Endothelial cell of umbilical vein (primary cell): ENCODE measurements around the gene RCAN3. TPM values are rescaled to one million over a fixed set of nuclear protein-coding genes. Genes with fewer than 3 reads are reported as not detected.

Experiments used
- BruUV-seq: library from RNA; stranded (reverse); fragments of 400-500 nt; replicated peaks from 2 replicates; lab custom pipeline; 2021; lab: Mats Ljungman, UMichigan
- CTCF ChIA-PET: fragments of 300-600, 350-600 bp; sonication (Branson Sonifier 250); formaldehyde crosslinking; loops from one replicate; lab custom pipeline; 2021; ENCODE audit warnings: antibody characterized with exemption, inconsistent platforms; lab: Charles Lee
- POLR2A ChIA-PET: fragments of 300-600, 350-600 bp; sonication (Branson Sonifier 250); formaldehyde crosslinking; loops from one replicate; lab custom pipeline; 2021; ENCODE audit warnings: antibody characterized with exemption, inconsistent platforms; lab: Charles Lee
- DNase-seq: peaks from one replicate; pipeline ENCODE4 v3.0.0-alpha.2; 2011; ENCODE audit warnings: low read depth, low spot score
- FAIRE-seq: peaks from 2 replicates; lab custom pipeline; 2011; peaks lifted over from hg19 to GRCh38; lab: Jason Lieb, UNC
- H2AFZ ChIP-seq: 2 replicates; pipeline ENCODE4 v1.6.0; 2012; ENCODE audit warnings: low read depth, low read length, control low read depth, inconsistent platforms
- H3K27ac ChIP-seq: 2 replicates; pipeline ENCODE4 v1.5.1; 2011; ENCODE audit warnings: low read depth, mild to moderate bottlenecking, control low read depth, low read length, moderate library complexity; ENCODE audit not compliant: insufficient read depth
- H3K27me3 ChIP-seq, 2 experiments: 2 replicates each; pipeline versions ENCODE4 v1.6.0 to v1.6.1; 2011; ENCODE audit warnings: low read length in 2 of 2, mixed read lengths in 1 of 2; ENCODE audit not compliant: control insufficient read depth in 2 of 2, insufficient read depth in 2 of 2
- H3K36me3 ChIP-seq, 2 experiments: 2 replicates in 1 of 2; 3 replicates in 1 of 2; pipeline ENCODE4 v1.5.1; 2011; ENCODE audit warnings: low read length in 2 of 2, mild to moderate bottlenecking in 1 of 2, moderate library complexity in 1 of 2; ENCODE audit not compliant: control insufficient read depth in 2 of 2, insufficient read depth in 2 of 2; ENCODE audit errors: extremely low read depth in 1 of 2
- H3K4me1 ChIP-seq: 3 replicates; pipeline ENCODE4 v1.5.1; 2011; ENCODE audit warnings: mild to moderate bottlenecking, low read length; ENCODE audit not compliant: control insufficient read depth, insufficient read depth; ENCODE audit errors: extremely low read depth
- H3K4me2 ChIP-seq: 2 replicates; pipeline ENCODE4 v1.6.1; 2011; ENCODE audit warnings: low read length, control low read depth, mixed read lengths; ENCODE audit not compliant: insufficient read depth
- H3K4me3 ChIP-seq, 3 experiments: fragments of 200-600 bp in 1 of 3; sonication (generic), shearing (Covaris generic) in 1 of 3; replicated peaks in 1 of 3; 2 replicates each; pipeline ENCODE4 v1.5.1; 2011 to 2016; ENCODE audit warnings: control low read depth in 3 of 3, low read length in 3 of 3, mild to moderate bottlenecking in 2 of 3, inconsistent platforms in 1 of 3, low read depth in 1 of 3, moderate library complexity in 1 of 3; ENCODE audit not compliant: insufficient read depth in 1 of 3
- H3K79me2 ChIP-seq: 2 replicates; pipeline ENCODE4 v1.6.0; 2012; ENCODE audit warnings: low read length, inconsistent platforms; ENCODE audit not compliant: control insufficient read depth, insufficient read depth
- H3K9ac ChIP-seq: replicated peaks from 2 replicates; pipeline ENCODE3; 2011; ENCODE audit warnings: low read length, control low read depth; ENCODE audit not compliant: insufficient read depth; ENCODE audit errors: extremely low read depth
- H3K9me1 ChIP-seq: replicated peaks from 3 replicates; pipeline ENCODE4 v1.6.0; 2011; ENCODE audit warnings: mild to moderate bottlenecking, low read length; ENCODE audit not compliant: control insufficient read depth, insufficient read depth; ENCODE audit errors: extremely low read depth
- H3K9me3 ChIP-seq: replicated peaks from 2 replicates; pipeline ENCODE4 v1.5.1; 2012; ENCODE audit warnings: low read length, inconsistent platforms; ENCODE audit not compliant: control insufficient read depth, insufficient read depth
- H4K20me1 ChIP-seq: replicated peaks from 2 replicates; pipeline ENCODE3; 2011; ENCODE audit warnings: mild to moderate bottlenecking, low read length; ENCODE audit not compliant: control insufficient read depth, insufficient read depth; ENCODE audit errors: extremely low read depth
- CTCF ChIP-seq, 2 donors: IDR thresholded peaks; 1 replicate in 1 of 2; 2 replicates in 1 of 2; pipeline ENCODE4 v1.5.1; 2011; ENCODE audit warnings: low read length in 2 of 2, mild to moderate bottlenecking in 2 of 2, moderate library complexity in 2 of 2, control low read depth in 1 of 2, inconsistent platforms in 1 of 2, low read depth in 1 of 2; ENCODE audit not compliant: insufficient read depth in 1 of 2; ENCODE audit errors: extremely low read depth in 1 of 2
- EZH2 ChIP-seq: IDR thresholded peaks from 2 replicates; pipeline ENCODE4 v1.6.1; 2012; ENCODE audit warnings: borderline replicate concordance, low read depth, mild to moderate bottlenecking, moderate library complexity, low read length, inconsistent platforms; ENCODE audit not compliant: severe bottlenecking
- FOS ChIP-seq: IDR thresholded peaks from 2 replicates; pipeline ENCODE4 v1.6.1; 2011; ENCODE audit warnings: mild to moderate bottlenecking, low read length, moderate library complexity, borderline replicate concordance; ENCODE audit not compliant: insufficient read depth
- GATA2 ChIP-seq: IDR thresholded peaks from 2 replicates; pipeline ENCODE4 v1.7.0; 2011; ENCODE audit warnings: low read depth, mild to moderate bottlenecking, moderate library complexity, mixed read lengths, low read length; ENCODE audit not compliant: insufficient read length, insufficient read depth
- JUN ChIP-seq: IDR thresholded peaks from 2 replicates; pipeline ENCODE4 v1.6.1; 2011; ENCODE audit warnings: borderline replicate concordance, low read depth; ENCODE audit not compliant: insufficient read length, insufficient read depth
- MAX ChIP-seq: IDR thresholded peaks from 2 replicates; pipeline ENCODE4 v1.6.1; 2011; ENCODE audit not compliant: insufficient read depth, insufficient read length
- MYC ChIP-seq: IDR thresholded peaks from one replicate; pipeline ENCODE4 v1.6.1; 2011; ENCODE audit warnings: mild to moderate bottlenecking, low read depth, low read length
- POLR2A ChIP-seq: IDR thresholded peaks from 2 replicates; pipeline ENCODE4 v1.6.1; 2012; ENCODE audit warnings: low read depth, mild to moderate bottlenecking, control low read depth, low read length
- POLR2AphosphoS5 ChIP-seq: IDR thresholded peaks from 2 replicates; pipeline ENCODE4 v1.6.1; 2012; ENCODE audit warnings: low read depth, mild to moderate bottlenecking, control low read depth, low read length, moderate library complexity; ENCODE audit not compliant: insufficient read depth
- dilution Hi-C: fragments of 300-500 bp; cut with MboI; formaldehyde crosslinking; loops from one replicate; pipeline ENCODE4 v1.15.0; 2019; ENCODE audit warnings: low sequenced_read_pairs; ENCODE audit not compliant: extremely low pct_ligation_motif_present
- intact Hi-C: fragments of 100-400 bp; cut with micrococcal nuclease; formaldehyde crosslinking; loops from one replicate; pipeline ENCODE4 v1.10.0; 2022
- polyA plus RNA-seq, 4 experiments: library from polyadenylated mRNA; depleted of rRNA in 3 of 4; stranded (reverse) in 3 of 4; unstranded in 1 of 4; fragments of >200 nt; gene quantifications; 2 replicates each; pipeline versions ENCODE4 v1.2.1 to v1.2.3, GENCODE V29; 2011 to 2012; ENCODE audit warnings: missing spikeins in 1 of 4
- total RNA-seq: library from RNA; stranded (reverse); gene quantifications from 2 replicates; pipeline ENCODE4 v1.2.3, GENCODE V29; 2021

RCAN3 gene
- total and polyA plus RNA-seq, 2 donors (not counting 3 experiments of a cell fraction or from before 2014, with no cell fraction given) = 0.99 to 5.1 TPM

GRCh38 chr1:24584171-24584647 is 81.6 kb downstream of the RCAN3 start:
- Histone ChIP-seq H3K4me3 (no peak overlapping the region), H3K79me2 (no peaks in the 10 kb centered on the region), H2AFZ (no peak overlapping the region), H3K4me2 (no peak overlapping the region), H3K4me1 (no peaks in the 10 kb centered on the region), H4K20me1 (no peaks in the 10 kb centered on the region), H3K9me1 (no peaks in the 10 kb centered on the region), H3K9ac (no peak overlapping the region), H3K9me3 (no peaks in the 10 kb centered on the region), H3K36me3 (no peaks in the 10 kb centered on the region), H3K27ac (no peak overlapping the region), H3K27me3 (peaks cover 2 to 6% of the 10 kb centered on the region in 2 experiments)
- FAIRE-seq (no peak), DNase-seq (no peak)
- intact Hi-C loops = no loop called here
- BruUV-seq = no TSS peak
- dilution Hi-C loops = no loop called here
- POLR2A ChIA-PET = no interaction called here
- TF ChIP-seq POLR2AphosphoS5 = no peak
- TF ChIP-seq MAX = no peak
- TF ChIP-seq EZH2 = no peak
- TF ChIP-seq GATA2 = no peak
- no peak for TF ChIP-seq FOS
- TF ChIP-seq POLR2A = no peak
- TF ChIP-seq MYC = no peak
- no peak for TF ChIP-seq CTCF (IDR thresholded peaks at IDR 0.05; ENCODE audit: extremely low read depth in 1 of 2, insufficient read depth in 1 of 2, low read depth in 1 of 2, low read length in 2 of 2)
- no peak for TF ChIP-seq JUN
- CTCF ChIA-PET = interaction anchor here (0.6 to 4.8 kb wide), 4 partner anchors 8 to 434 kb away, joined by 3 to 59 read pairs (median 3); no protein-coding TSS in a partner anchor
